NCI-H2107 (cell line): Measurements from ENCODE around the gene RGS19.

Source experiments
- DNase-seq: peaks from one replicate; lab custom pipeline; 2025; lab: John Stamatoyannopoulos, UW

The RGS19 gene

DNA sequence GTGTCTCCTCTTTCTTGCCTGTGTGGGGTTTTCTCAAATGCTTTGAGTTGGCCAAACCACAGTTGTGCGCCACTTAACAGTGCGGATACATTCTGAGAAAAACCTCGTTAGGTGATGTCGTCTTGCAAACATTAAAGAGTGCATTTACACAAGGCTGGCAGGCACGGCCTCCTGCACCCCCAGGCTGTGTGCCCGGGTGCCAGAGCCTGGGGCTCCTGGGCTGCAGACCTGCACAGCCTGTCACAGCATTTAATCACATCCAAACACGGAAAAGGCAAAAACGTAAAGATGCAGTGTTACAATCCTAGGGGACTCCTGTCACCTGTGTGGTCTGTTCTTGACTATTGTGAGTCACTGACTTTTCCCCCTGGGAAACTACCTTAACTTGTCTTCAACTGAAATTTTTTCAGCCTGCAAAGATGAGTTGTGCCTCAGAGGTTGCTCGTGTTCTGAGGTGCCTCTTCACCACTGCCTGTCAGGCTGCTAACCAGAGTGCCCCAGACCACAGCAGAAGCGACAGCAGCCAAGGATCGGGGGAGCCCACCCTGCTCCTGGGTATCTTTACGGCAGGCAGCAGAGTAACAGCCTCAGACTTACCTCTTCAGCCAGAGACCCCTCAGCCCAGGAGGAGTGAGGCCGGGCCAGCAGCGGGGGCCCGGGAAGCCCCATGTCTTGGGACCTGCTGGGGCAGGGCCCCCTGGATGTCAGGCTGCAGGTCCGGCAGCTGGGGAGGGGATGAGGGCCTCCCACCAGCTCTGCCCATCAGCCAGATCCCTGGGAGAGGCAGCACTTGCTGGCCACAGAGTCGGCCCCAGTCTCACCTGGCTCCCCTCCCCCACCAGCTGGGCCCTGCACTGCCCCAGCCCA is 44.0 kb downstream of the RGS19 start:
- DNase-seq = no peak

DNA sequence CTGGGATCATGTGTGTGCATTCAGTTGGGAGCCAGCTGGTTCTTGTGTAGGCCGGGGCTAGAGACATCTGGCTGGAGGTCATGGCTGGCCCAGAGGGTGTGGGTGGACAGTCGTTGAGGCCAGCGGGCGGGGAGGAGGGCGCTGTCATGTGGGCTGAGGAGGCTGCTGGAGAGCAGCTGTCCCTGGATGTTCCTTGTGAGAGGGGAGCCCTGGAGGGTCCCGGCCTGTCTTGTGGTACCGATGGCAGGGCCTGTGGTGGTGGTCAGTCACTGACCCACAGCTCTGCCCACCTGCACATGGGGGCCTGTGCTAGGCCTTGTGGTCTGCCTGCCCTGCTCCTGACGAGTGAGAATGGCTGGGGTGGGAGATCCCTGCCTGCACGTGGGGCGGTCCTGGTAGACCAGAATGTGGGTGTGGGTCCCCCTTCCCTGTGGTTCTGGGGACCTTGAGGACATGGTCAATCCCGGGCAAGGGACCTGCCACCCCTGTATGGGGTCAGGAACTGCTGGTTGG is 45.3 kb downstream of the RGS19 start:
- DNase-seq = no peak

DNA sequence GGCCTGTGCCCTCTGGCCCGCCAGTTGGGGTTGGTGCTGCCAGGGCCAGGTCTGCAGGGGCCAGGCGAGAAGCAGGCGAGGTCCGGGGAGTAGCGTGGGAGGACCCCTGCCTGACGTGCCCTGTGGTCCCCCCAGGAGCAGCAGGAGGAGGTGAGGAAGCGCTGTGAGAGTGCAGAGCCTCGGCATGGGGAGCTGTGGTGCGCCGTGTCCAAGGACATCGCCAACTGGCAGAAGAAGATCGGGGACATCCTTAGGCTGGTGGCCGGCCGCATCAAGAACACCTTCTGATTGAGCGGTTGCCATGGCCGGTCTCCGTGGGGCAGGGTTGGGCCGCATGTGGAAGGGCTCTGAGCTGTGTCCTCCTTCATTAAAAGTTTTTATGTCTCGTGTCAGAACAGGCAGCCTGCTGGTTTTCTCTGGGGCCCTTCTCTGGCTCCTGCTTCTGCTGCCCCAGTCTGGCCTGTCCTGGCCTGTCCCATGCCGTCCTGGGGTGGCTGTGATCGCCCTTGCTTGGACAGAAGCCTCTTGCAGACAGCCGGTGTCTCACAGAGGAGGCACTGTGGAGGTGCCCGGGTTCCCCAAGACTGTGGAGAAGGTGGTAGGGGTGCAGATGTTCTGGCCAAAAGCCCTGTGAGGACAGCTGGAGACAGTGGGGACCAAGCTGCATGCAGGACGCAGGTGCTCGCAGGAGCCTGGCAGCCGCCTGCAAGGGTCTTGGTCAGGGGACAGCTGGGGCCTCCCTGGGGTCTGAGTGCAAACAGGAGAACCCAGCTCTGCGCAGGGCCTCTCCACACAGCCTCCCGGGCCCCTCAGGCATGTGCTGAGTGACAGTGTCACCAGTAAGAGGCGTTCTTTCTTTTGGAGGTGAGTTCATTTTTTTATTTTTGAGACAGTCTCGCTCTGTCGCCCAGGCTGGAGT is 46.4 kb downstream of the RGS19 start:
- no peak for DNase-seq

DNA sequence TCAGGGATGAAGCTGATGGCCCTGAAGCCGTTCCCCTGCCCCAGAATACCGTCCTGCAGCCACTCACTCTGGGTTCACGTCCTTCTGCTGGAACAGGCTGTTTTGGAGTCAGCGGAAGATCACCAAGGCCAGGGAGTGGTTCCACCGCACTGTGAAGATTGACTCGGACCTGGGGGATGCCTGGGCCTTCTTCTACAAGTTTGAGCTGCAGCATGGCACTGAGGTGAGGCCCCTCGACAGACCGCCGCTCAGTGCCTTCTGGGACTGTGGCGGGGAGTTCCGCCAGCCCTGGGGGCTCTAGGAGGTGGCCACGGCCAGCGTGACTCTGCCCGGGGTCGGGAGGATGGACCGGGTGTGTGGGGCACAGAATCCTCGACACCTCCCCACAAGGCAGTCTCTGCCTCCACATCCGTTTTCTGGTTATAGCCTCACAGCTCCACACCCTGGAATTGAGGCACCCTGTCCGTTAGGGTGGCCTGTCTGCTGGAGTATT is 47.5 kb downstream of the RGS19 start:
- DNase-seq = no peak

DNA sequence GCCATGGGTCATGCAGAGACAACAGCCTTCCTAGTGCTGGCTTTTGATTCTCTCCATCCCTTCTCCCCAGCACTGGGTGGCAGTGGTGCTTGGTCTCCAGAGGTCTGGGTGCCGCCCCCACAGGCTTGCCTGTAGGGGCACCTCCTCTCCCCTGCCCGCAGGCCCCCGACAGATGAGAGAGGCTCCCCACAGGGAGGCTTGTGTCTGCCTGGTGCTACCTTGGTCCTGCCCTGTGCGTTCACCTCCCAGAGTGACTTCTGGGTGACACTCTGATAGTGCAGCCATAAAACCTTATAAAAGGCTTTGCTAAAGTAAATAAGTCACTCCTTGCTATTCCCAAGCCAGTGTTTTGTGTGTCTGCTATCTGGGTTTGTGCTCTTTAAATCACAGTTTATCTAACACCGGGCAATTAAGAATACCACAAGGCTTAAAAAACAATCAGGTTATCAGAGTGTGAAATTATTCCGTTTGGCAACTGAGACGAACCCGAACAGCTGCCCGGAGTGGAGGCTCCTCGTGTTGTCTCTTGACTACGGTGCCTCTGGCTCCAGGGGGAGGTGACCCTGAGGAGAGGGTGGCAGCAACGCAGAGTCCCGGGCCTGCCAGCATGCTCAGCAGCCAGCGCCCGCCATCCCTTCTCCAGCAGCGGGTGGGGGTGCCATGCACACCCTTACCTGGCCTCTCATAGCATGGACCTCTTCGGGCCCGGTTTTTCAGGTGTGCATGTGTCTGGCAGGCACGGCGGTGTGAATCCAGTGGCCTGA is 48.8 kb downstream of the RGS19 start:
- DNase-seq = no peak

DNA sequence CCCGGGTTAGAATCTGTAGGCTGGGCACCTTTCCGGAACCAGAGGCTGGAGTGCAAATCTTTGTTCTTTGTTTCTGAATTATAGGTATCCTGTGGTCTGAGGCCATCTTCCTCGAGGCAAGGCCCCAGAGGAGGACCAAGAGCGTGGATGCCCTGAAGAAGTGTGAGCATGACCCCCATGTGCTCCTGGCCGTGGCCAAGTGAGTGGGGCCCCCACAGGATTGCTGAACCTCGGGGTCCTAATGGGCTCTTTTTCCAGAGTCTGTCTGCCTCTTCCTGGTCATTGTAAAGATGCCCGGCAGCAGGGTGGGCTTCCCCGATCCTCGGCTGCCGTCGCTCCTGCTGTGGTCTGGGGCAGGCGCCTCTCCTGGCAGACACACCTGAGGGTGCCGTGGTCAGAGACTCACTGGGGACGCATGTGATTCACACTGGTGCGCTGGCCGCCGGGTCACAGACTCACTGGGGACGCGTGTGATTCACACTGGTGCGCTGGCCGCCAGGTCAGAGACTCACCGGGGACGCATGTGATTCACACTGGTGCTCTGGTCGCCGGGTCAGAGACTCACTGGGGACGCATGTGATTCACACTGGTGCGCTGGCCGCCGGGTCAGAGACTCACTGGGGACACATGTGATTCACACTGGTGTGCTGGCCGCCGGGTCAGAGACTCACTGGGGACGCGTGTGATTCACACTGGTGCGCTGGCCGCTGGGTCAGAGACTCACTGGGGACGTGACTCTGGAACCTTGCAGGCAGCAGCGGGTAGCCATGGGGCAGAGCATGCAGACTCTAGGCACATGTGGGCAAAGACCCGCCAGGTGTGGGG is 49.8 kb downstream of the RGS19 start:
- DNase-seq = no peak

DNA sequence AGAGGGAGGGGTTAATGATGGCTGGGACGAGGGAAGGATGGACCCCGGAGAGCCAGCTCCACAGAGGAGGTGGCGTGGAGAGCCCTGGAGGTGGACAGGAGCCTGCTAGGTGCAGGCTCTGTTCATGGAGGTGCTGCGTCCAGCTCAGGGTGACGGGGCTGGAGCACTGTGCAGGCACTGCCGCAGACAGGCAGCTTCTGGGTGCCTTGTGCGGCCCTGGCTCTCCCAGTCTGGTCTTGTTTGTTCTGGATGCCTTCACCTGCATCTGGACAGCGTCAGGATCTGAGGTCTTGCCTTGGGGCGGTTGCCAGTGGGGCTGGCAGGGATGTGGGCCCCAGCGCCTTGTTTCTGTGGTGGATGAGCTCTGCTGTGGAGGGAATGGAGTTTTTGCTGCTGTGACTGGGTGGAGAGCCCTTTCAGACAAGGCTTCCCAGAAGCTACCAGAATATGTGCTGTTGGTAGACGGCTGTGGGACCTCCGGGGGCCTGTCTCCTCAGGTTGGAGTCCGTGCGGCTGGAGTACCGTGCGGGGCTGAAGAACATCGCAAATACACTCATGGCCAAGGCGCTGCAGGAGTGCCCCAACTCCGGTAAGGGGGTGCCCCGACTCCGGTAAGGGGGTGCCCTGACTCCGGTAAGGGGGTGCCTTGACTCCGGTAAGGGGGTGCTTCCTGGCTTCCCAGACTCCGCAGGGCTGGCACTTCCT is 51.2 kb downstream of the RGS19 start:
- no peak for DNase-seq

DNA sequence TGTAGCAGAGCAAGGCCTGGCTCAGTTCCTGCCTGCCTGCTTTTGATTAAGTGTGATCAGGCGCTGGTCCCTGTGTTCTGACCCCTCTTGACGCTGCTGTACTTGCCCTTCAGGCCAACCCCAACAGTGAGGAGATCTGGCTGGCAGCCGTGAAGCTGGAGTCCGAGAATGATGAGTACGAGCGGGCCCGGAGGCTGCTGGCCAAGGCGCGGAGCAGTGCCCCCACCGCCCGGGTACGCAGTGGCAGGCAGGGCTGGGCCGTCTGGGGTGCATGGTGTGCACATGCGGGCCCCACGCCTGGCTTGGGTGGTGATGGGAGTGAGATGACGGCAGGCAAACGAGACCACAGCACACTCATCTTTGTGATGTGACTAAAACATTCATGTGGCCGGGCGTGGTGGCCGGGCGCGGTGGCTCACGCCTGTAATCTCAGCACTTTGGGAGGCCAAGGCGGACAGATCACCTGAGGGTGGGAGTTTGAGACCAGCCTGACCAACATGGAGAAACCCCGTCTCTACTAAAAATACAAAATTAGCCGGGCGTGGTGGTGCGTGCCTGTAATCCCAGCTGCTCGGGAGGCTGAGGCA is 53.4 kb downstream of the RGS19 start:
- DNase-seq = no peak

DNA sequence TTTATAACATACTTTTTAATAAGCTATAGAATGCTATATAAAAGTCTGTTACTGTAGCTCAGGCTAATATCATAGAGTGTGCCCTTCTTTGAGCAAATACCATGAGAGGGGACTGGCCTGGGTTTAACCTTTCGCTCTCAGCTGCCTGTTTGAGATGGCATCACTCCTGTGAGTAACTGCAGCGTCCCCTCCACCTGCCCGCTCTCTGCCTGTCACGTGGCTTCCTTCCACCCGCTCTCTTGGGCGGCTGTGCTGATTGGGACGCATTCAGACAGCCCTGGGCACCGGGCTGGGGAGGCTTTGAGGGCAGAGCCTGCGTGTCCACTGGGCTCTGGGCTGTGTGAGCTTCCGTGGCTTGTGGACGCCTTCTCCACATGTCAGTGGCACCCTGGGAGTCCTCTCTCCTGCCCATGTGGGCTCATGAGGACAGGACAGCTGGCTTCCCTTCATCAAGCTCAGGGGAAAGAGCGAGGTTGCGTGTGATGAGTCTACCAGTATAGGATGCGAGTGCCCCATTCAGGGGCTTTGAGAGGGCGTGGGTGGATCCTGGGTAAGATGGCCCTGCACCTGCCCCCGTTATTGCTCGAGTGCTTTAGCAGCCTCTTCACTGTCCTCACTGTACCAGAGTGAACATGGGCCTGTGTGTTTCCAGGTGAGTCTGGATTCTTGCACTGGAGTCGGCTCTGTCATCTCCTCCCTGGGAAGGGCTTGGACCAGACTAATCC is 54.1 kb downstream of the RGS19 start:
- DNase-seq = no peak

DNA sequence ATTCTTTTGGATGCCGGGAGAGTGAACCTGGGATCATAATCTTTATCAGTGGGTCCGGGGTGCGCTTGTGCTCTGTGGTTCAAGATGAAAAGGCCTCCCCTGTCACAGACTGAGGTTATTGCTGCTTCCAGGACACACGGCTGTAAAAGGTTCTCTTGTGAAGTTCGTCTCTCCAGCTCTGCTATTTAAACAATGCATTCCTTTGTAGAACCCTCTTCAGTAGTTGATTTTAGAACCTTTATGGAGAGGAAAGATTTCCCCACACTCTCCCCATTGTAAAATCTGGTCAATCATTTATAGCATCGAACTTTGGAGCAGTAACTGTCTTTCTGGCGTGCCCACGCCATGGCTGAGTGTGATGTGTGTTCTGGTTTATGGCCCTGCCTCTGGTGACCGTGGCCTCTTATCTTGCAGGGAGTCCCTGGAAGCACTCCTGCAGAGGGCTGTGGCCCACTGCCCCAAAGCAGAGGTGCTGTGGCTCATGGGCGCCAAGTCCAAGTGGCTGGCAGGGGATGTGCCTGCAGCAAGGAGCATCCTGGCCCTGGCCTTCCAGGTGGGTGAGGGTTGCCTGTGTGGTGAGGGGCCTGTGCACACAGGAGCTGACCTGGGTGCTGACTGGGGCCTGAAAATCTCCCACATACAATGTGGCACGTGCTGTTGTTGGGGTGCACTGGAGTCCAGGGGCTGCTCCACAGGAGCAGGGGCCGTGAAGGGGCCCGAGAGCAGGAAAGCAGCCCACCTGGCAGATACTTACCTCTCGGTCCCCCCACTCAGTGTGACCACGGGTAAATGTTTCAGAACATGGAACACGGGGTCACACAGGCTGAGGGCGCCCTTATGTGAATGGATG is 55.0 kb downstream of the RGS19 start:
- no peak for DNase-seq

DNA sequence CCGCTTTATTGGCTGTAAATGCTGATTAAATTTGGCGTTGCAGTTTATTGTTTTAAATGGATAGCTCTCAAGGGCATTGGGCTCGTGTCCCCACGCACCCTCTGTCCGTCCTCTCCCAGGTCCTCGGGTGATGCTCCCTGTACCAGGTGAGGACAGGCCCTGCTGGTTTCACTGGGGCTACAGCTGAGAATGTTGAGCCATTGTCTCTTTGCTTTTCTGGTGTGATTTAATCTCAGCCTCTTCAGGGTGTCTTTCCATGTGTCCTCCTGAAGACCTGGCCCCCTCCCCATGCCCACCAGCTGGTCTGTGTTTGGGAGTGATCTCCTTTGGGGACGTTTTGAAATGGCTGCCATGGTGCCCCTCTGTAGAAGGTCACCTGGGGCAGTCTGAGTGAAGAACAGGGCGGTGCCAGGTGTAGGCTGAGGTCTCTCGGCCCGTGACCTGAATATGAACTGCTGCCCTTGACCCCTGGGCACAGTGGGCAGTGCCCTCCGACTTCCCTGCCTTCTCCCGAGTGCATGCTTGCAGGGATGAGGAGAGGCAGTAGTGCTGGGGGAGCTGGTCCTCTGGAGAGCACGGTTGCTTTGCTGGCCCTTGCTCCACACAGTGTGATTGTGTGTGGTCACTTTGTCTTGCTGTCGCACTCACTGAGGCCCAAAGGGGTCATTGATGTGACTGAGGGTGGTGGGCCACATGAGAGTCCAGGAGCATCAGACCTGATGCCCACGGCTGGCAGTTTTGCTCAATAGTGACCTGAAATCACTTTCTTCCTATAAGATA is 55.8 kb downstream of the RGS19 start:
- no peak for DNase-seq
